ENCODE measurements around the gene CACNA1C.

Gene CACNA1C

DNA sequence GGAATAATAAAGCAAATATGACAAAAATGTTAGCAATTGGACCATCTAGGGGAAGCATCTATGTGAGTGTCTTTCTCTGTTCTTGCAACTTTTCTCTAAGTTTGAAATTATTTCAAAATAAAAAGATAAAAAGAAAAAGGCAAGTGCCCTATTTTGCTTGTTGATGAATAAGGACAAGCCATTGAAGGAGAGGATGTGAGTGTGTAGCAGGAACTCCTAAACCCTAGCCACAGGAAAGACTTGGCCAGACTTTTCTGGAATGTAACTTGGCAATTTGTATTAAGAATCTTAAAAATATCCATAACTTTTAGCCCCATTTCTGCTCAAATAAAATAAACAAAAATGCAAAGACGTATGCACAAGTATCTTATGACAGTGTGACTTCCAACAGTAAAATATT, 279.4 kb downstream of the CACNA1C start:
- no peak overlapping the region for H3K27ac ChIP-seq
- TF ChIP-seq, protein P1, sequence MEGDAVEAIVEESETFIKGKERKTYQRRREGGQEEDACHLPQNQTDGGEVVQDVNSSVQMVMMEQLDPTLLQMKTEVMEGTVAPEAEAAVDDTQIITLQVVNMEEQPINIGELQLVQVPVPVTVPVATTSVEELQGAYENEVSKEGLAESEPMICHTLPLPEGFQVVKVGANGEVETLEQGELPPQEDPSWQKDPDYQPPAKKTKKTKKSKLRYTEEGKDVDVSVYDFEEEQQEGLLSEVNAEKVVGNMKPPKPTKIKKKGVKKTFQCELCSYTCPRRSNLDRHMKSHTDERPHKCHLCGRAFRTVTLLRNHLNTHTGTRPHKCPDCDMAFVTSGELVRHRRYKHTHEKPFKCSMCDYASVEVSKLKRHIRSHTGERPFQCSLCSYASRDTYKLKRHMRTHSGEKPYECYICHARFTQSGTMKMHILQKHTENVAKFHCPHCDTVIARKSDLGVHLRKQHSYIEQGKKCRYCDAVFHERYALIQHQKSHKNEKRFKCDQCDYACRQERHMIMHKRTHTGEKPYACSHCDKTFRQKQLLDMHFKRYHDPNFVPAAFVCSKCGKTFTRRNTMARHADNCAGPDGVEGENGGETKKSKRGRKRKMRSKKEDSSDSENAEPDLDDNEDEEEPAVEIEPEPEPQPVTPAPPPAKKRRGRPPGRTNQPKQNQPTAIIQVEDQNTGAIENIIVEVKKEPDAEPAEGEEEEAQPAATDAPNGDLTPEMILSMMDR (conservative IDR thresholded peaks at IDR 0.05) = no peak
- no peak for TF ChIP-seq ZFX (IDR thresholded peaks at IDR 0.05)

DNA sequence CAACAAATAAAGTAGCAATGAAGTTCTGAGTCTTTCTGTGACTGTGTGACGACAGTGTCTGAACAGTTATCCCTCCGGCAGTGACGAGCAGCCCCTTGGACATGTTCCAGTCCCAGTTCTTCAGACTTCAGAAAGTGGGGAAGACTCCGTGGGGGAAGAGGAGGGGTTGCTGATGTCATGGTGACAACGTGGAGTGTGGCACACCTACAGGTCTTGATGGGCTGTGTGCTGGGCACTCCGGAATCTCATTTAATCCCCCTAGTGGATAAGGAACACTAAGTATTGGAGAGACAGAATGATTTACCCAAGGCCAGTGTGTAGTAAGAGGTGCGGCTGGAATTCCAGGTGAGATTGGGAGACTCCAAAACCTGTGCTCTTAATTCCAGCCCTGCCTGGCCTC, 280.2 kb downstream of the CACNA1C start:
- H3K27ac ChIP-seq = no peak overlapping the region
- TF ChIP-seq, protein P1 (conservative IDR thresholded peaks at IDR 0.05) = no peak
- no peak for TF ChIP-seq ZFX (IDR thresholded peaks at IDR 0.05)

DNA sequence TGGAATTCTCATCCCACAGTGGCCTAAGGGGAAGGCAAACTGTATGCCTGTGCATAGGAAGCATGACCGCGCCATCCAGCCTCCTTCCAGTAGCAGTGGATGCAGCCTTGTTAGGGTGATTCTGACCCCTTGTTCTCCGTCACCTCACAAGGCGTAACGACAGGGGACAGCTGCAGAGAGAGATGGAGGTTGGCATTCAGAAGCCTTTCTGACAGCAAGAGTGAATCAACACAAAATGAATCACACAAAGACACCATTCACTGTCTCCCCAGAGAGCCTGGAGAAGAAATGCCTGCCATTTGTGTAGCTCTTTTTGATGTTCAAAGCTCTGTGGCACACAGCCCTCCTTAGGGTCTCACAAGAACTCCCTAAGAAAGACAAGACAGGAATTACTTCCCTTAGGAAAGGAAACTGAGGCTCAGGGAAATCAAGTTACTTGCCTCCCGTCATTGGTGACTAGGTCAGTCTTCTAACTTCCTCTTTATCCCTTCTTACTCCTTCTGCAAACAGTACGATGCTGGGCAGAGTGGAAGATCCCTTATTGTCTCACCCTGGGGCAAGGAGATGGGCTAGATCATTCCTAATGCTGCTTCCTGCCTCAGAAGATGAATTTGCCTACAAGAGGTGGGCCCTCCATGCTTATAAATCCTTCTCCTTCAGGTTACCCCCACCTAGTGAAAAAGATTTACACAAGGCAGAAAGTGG, 280.9 kb downstream of the CACNA1C start:
- TF ChIP-seq, protein P1 (conservative IDR thresholded peaks at IDR 0.05) = no peak
- TF ChIP-seq ZFX (IDR thresholded peaks at IDR 0.05) = no peak
- H3K27ac ChIP-seq = no peak overlapping the region

DNA sequence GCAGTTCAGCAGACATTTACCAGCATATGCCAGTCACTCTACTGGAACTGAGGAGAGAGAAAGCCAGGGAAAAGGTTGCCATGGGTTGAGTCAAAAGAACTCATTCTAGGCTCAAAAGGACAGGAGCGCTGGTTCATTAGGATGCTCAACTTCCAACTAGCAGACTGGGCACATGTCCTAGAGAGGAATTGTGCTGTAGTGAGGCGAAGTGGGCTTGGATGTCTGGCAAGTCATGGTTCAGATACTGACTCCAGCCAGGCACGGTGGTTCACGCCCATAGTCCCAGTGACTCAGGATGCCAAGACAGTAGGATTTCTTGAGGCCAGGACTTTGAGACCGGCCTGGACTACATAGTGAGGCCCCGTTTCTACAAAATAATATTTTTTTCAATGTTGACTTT, 281.5 kb downstream of the CACNA1C start:
- no peak for TF ChIP-seq ZFX (IDR thresholded peaks at IDR 0.05)
- TF ChIP-seq, protein P1 (conservative IDR thresholded peaks at IDR 0.05) = no peak
- no peak overlapping the region for H3K27ac ChIP-seq

DNA sequence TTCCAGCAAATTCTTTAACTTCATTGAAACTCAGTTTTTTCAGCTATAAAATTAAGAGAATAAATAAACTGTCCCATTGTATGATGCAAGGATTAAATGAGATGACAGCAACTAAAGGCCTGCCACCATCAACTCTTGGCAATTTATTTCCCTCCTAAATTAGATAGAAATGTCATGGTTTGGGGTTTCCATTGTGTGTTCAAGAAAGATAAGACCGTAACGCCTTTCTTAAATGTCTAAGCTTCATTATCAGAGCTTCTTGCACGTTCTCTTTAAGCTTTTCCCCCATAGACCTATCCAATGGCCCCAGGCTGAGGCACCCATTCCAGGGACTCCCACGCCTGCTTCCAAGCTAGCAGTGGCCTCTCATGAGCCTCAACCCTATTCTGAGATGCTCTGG, 281.9 kb downstream of the CACNA1C start:
- TF ChIP-seq ZFX (IDR thresholded peaks at IDR 0.05) = no peak
- TF ChIP-seq, protein P1 (conservative IDR thresholded peaks at IDR 0.05) = no peak
- H3K27ac ChIP-seq = no peak overlapping the region

DNA sequence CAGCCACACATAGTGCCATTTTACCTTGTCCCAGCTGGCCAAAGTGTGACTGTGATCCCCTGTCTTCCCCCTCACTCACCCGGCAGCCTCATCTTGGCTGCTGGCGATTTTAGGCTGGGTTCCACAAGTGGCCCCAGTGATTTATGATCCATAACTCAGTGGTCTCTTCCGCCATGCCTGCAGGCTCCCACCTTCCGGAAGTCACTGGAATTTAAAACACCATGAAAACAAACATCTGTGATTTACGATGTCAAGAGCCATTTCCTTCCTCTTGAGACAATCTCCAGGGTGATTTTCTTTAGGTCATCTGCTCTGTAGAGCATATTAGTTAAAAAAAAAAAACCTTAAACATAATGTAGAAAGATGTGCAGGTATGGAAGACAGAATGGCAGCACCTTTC, 282.3 kb downstream of the CACNA1C start:
- no peak overlapping the region for H3K27ac ChIP-seq
- TF ChIP-seq, protein P1 (conservative IDR thresholded peaks at IDR 0.05) = no peak

DNA sequence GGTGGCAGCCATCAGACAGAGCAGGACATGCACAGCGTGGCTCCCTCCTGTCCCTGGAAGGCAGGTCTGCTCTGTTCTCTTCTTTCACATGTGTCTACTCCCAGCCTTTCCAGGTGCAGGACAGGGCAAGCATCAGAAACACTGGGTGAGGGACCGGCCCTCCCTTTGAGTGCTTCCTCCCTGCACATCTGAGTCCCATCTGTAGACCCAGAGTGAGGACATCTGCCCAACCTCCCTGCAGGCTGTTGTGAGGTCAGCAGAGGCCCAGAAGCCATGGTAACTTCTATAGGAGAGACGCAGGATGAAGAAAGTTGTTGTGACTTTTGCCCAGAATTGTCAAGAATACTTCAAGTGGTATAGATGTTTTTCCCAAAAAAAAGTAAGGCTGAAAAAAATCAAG, 282.7 kb downstream of the CACNA1C start:
- no peak overlapping the region for H3K27ac ChIP-seq
- TF ChIP-seq, protein P1 (conservative IDR thresholded peaks at IDR 0.05) = no peak
- no peak for TF ChIP-seq ZFX (IDR thresholded peaks at IDR 0.05)

All from C4-2B (cell line).